ENCODE data around the gene EXOC3.
"Not testable (repeated sequence)": the region's sequence is repeated elsewhere in the genome, so short reads cannot be mapped to it uniquely, and the experiment has no call there.

Gene EXOC3

GRCh38 chr5:474840-475661, 32.1 kb downstream of the EXOC3 start:
- DNase-seq: no peak

GRCh38 chr5:475704-476101, 32.7 kb downstream of the EXOC3 start:
- DNase-seq: no peak

- DNase-seq: no peak
Observed at GRCh38 chr5:476102-476813, 33.3 kb downstream of the EXOC3 start.

- DNase-seq: no peak
Observed at GRCh38 chr5:476814-477175, 33.8 kb downstream of the EXOC3 start.

GRCh38 chr5:477247-477646, 34.3 kb downstream of the EXOC3 start:
- DNase-seq: no peak

- DNase-seq: no peak
Observed at GRCh38 chr5:477871-478270, 34.9 kb downstream of the EXOC3 start.

GRCh38 chr5:478369-478981, 35.5 kb downstream of the EXOC3 start:
- DNase-seq: no peak

- no peak for DNase-seq
Observed at GRCh38 chr5:478982-479535, 36.1 kb downstream of the EXOC3 start.

- no peak for DNase-seq
Observed at GRCh38 chr5:479566-480319, 36.8 kb downstream of the EXOC3 start.

GRCh38 chr5:481347-481746, 38.4 kb downstream of the EXOC3 start:
- DNase-seq: no peak

- DNase-seq: no peak
Observed at GRCh38 chr5:482021-482420, 39.0 kb downstream of the EXOC3 start.

- DNase-seq: no peak
Observed at GRCh38 chr5:482506-482905, 39.5 kb downstream of the EXOC3 start.

- no peak for DNase-seq
Observed at GRCh38 chr5:483011-483410, 40.0 kb downstream of the EXOC3 start.

GRCh38 chr5:483434-484140, 40.6 kb downstream of the EXOC3 start:
- DNase-seq: no peak

GRCh38 chr5:484556-484955, 41.6 kb downstream of the EXOC3 start:
- no peak for DNase-seq

- no peak for DNase-seq
Observed at GRCh38 chr5:485113-485945, 42.4 kb downstream of the EXOC3 start.

- no peak for DNase-seq
Observed at GRCh38 chr5:485946-486491, 43.0 kb downstream of the EXOC3 start.

- not testable (repeated sequence) for DNase-seq
Observed at GRCh38 chr5:486597-486996, 43.6 kb downstream of the EXOC3 start.

- DNase-seq: no peak
Observed at GRCh38 chr5:488241-488640, 45.3 kb downstream of the EXOC3 start.

GRCh38 chr5:488744-489688, 46.0 kb downstream of the EXOC3 start:
- no peak for DNase-seq
